ENCODE results near the gene COG1.

The COG1 gene

DNA sequence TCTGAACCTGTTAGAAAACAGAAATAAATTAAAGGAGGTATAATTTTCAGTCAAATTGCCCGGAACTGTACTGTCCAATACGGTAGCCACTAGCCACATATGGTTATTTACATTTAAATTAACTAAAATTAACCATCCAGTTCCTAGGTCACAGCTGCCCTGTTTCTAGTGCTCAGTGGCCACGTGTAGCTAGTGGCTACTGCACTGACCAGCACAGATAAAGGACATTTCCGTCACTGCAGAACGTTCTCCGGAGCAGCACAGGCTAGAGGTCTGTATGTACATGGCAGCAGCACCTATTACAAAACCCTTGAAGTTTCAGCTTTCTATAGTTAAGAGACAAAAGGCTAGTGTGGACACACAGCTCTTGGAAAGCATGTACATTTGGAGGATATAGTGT is 35.1 kb downstream of the COG1 start:
- in situ Hi-C loops (cut with MboI; ENCODE audit: low sequenced_read_pairs) = no loop called here

DNA sequence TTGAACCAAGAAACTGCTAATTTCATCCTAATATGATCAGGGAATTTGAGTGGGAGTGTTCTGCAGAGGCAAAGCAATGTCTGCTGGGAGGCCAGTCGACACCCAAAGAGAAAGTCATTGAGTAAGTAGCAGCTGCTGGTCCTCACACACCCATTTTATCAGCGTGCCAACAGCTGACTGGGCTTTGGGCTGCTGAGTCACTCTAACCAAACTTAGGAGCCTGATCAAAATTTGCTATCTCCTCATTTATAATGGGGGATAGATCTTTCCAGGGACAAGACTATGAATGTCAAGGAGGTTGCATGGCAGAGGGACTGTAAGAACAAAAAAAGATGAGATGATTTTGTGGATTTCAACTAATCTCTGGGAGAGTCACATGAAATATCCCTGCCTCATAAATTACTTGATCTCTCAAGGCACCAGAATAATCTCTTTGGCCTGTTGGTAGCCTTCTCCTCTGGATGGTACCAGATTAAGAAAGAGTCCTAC is 35.9 kb downstream of the COG1 start:
- in situ Hi-C loops (cut with MboI; ENCODE audit: low sequenced_read_pairs) = no loop called here

DNA sequence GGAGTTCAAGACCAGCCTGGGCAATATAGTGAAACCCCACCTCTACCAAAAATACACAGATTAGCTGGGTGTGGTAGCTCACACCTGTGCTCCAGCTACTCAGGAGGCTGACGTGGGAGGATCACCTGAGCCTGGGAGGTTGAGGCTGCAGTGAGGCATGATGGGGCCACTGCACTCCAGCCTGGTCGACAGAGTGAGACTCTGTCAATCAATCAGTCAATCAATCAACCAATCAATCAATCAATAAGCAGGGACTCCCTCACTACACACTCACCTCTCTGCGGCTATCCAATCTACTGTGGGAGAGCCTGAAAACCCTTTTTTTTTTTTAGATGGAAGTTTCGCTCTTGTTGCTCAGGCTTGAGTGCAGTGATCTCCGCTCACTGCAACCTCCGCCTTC is 37.2 kb downstream of the COG1 start:
- in situ Hi-C loops (cut with MboI; ENCODE audit: low sequenced_read_pairs) = no loop called here

DNA sequence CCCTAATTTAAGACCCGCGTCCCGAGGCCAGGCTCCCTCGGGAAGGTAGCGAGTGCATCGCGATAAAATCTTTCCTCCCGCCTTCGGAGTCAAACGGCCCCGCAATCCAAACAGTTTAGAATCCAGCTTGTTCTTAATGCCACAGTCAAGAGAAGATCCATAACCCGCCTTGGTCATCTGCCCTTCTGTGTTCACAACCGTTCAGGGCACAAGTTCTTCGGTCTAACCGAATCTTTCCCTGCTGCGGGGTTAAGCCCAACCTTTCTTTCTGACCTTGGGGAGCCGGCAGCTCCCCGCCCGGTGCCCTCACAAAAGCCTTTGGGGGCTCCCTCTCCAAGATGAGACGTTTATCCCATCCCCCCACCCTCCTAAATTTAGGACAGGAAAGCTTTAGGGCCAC is 38.5 kb downstream of the COG1 start:
- in situ Hi-C loops (cut with MboI; ENCODE audit: low sequenced_read_pairs) = no loop called here

DNA sequence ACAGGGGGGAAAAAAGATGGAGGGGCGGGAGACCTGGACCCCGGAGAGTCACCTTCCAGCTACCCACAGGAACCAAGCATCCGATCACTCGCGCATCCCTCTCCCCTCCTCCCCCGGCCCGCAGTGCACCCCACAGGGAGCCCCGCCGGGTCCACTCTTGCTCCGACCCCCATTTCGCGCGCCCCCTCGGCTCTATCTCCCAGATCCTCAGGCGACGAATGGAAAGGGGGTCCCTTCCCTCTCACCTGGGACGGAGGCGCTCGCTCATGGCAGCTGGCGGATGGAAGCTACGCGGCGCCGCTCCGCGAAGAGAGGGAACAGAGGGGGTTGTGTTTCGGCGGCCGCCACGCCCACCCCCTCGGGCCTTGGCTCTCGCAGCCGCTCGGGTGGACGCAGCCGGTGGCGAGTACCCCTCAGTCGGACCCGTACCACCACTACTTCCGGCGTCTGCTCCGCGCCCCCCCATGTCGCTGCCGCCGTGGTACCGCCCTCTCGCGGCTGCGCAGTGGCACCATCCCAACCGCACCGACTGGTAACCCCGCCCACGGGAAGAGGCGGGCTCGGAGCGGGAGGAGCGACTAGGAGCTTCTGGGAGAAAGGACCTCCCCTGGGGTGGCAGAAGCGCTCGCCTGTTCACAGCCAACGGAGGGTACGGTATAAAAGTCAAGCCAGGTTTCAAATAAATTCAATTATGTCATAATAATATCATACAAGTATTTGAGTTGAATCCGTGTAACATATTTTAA is 39.2 kb downstream of the COG1 start:
- in situ Hi-C loops (cut with MboI; ENCODE audit: low sequenced_read_pairs) = no loop called here

DNA sequence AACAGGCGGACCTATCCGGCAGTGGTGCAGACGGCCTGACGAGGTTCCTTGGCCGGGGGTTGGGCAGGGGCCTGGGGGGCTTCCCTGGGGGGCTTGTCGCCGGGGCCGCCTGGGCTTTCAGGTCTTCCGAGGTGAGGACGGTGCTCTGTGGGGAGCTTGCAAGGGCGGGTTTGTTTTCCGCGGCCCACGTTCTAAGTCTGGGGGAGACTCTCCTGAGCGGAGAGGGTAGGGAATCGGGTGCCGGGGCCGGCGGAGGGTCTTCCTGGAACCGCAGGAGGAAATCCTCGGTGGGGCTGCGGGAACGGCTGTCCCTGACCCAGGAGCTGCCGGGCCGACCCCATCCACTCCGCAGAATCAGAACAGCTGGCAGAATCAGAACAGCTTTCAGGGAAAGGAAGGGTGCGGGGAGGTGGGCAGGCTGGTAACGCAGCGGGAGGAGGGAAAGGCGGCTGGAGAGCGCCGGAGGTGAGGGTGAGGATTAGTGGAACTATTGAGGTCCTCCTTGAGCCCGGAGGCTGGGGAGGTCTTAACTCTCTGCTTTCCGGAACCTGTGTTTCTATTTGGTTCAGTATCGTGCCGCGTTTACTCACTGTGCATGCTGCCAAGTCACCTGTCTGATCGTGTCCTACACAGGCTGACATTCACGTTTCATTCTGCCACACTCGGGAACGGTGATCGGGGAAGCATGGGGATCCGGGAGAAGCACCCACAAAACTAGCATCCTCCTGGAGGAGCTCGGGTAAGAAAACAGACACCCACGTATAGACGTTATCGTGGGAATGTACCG is 39.9 kb downstream of the COG1 start:
- in situ Hi-C loops (cut with MboI; ENCODE audit: low sequenced_read_pairs) = no loop called here

DNA sequence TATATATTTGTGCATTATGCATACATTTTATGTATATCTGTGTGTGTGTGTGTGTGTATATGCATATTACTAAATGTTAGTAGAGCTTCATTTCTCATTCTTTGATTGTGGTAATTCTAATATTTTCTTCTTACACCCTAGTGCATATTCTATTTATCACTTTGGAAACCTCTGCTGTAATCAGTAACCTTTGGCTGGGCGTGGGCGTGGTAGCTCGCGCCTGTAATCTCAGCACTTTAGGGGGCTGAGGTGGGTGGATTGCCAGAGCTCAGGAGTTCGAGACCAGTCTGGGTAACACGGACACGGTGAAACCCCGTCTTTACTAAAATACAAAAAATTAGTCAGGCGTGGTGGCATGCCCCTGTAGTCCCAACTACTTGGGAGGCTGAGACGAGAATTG is 41.9 kb downstream of the COG1 start:
- in situ Hi-C loops (cut with MboI; ENCODE audit: low sequenced_read_pairs) = no loop called here

DNA sequence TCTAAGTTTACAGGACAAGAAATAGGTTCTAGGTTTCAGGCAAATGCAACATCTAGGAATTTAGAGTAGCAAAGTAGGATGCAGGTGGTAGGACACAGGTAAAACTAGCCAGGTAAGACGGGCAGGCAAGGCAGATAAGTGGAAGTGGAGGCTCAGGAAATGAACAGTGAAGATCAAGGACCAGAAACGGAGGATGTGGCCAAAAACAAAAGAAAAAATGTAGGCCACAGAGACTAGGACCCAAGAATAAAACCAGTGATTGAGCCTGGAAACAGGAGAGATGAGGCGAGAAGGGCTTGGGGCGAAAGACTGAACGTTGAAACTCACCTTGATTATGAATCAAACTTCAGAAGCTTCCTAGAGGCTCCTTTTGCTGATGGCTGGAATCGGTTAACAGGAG is 44.9 kb downstream of the COG1 start:
- in situ Hi-C loops (cut with MboI; ENCODE audit: low sequenced_read_pairs) = no loop called here

DNA sequence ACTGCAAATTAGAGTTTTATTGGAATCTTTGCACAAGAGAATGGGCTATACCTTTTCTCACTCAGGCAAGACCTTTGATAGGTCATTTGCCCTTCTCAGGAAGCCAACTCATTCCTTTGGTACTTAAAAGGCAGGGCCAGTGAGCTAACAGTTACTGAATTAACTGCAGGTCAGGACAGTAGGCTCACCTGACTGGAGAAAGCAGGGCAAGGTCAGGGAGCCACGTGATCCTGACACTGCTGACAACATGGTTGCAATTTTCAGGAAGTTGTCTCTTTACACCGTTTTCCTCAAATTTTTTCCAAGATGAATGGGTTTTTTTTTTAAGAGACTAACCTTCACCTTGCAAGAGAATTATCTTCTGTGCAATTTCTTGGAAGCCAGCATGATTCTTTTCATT is 47.7 kb downstream of the COG1 start:
- in situ Hi-C loops (cut with MboI; ENCODE audit: low sequenced_read_pairs) = no loop called here

DNA sequence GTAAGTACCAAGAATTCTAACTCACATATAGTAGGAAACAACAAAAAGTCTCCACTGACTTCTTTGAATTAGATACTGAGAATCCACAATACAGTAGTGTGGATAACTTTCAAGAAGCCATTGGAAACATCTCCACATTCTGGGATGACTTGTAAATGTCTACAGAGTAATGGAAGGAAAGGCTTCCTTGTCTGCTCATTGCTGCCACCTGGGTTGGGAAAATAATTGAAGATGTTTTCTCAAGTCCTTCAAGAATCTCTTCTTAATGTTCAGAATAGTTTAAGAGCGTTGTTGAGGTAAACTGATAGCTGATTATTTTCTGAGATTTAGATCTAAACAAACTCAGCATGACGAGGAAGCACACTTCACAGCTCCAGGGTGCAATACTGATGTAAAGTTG is 54.9 kb downstream of the COG1 start:
- in situ Hi-C loops (cut with MboI; ENCODE audit: low sequenced_read_pairs) = no loop called here

DNA sequence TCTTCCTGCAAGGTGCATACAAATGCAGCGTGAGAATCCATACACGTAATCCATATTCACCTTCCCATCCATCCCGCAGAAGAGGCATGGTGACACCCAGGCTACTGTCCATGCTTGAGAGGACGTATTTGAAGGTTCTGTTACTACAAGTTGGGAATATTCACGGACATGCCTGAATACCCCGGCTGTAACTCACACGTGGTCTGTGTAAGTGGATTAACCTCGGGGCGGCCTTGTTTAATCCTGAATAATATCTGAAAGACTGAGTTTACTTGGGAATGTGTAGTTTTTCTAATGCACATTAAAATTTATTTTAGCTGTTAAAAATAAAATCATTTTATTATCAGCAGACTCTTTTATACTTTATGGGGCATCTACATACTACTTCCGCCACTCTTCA is 55.7 kb downstream of the COG1 start:
- in situ Hi-C loops (cut with MboI; ENCODE audit: low sequenced_read_pairs) = no loop called here

DNA sequence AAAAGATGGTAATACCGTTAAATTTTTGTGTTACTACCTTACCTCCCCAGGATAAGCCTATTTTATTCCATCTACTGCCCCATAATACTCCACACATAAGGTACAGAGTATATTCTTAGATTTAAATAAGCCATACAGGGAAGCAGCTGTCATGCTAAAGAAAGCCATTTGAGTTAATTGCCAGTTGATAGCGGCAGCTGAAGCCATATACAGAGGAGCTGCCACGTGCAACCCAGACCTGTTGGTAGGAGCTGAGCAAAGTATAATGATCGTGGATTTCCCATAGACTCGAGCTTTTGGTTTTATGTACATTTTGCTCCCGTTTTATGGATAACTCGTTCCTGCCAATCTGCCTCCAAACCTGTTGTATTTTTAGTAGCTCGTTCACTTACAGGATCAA is 56.8 kb downstream of the COG1 start:
- in situ Hi-C loops (cut with MboI; ENCODE audit: low sequenced_read_pairs) = no loop called here

DNA sequence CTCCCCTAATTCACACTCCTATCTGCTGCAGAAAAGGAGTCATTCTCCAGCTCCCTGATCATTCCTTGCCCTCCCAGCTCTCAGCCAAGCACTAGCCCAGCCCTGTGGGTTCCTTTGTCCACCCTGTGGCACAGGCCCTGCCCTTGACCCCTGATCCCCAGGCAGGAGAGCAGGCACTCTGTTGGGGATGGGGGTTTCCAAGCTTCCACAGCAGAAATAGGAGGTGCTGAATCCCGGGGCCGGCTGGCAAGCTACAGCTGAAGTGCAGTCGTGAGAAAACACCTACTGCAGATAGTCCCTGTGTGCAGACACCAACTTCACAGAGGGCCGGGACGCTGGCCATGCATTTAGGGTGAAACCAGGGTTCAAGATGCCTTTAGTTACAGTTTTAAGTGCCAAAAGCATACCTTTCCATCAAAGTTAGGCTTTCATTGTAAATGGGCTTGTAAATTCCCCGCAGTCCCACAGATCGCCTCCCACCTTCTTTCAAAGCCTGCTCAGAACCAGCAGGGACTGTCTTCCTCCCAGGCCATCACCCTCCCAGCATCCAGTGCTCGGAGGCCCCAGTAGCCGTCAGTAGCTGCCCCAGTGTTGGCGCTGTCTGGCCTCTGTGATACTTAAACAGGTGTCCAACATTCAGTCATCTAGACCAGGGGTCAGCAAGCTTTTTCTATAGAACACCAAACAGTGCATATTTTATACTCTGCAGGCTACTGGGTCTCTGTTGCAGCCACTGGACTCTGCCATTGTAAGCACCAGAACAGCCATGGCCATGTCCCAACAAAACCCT is 58.2 kb downstream of the COG1 start:
- in situ Hi-C loops (cut with MboI; ENCODE audit: low sequenced_read_pairs) = no loop called here

DNA sequence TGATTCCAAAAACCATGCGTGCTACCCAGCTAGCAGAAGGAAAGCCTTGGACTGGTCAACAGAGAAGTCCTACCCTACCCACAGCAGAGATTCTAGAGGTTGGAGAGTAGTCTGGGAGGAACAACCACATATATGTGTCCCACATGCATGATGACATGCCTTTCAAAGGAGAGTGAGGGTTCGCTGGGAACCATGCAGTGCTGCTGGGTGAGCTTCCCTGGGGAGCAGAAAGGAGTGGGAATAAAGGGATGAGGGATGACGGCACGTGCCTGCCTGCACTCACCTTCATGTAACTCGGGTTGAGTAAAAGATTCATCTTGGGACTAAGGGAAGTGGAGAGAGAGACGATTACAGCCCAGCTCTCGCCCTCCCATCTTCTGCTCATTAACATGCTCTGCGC is 59.0 kb downstream of the COG1 start:
- in situ Hi-C loops (cut with MboI; ENCODE audit: low sequenced_read_pairs) = no loop called here

DNA sequence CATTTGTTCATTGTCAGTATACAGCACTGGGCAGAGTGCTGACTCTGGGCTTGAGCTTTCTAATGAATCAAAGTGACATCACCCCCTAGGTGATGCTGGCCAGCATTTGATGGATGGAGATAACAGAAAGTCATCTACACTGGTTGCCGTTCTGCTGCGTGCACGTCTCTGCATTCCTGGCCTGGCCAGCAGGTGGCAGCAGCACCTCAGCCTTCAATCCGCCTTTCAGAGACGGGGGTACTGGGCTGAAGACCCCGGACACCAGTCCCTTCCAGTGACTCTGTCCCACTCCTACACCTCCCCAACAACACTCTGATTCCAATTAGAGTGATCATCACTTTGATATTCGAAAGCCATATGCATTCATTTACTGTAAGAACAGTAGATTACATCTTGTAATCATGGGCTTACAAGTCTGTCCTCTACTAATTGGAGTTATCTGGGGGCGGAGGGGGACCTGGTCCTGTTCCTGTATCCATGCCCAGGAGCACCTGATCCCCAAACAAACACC is 62.9 kb downstream of the COG1 start:
- in situ Hi-C loops (cut with MboI; ENCODE audit: low sequenced_read_pairs) = no loop called here

DNA sequence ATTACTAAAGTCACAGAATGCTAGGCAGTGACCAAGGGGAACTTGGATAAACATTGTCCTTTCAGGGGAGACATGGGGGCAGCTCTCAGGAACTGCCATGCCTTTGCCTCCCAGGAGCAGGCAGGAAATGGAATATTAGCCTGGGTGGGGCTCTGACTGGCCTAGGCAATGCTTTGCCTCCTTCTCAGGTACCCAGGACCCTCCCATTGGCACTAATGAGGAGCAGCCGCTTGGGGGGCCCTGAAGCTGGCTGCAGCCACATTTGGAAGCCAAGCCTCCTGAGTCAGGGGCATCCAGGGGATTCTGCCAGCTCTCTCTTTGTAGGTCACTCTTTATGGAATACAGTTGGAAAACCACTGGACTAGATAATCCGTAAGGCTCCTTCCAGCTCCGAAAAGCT is 63.4 kb downstream of the COG1 start:
- in situ Hi-C loops (cut with MboI; ENCODE audit: low sequenced_read_pairs) = no loop called here

DNA sequence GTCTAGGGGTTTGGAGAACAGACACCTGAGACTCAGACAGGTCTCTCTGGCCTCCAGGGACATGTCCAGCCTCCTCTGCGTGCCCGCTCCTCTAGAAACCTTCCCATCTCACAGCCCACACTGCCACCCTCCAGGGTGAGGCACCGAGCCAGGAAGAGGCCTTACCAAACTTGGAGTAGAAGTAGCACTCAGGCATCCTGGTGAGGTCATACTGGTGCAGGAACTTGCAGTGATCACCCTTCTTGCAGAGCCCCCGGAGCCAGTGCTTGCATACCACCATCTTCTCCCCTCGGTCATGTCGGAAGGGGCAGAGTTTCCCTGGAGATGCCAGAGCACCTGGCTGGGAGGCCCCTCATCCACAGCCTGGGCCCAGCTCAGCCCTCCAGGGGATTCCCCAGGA is 64.7 kb downstream of the COG1 start:
- in situ Hi-C loops (cut with MboI; ENCODE audit: low sequenced_read_pairs) = no loop called here
